HepG2 (cell line): ENCODE data around the gene EIF2S2. TPM values are rescaled to one million over a fixed set of nuclear protein-coding genes. Genes with fewer than 3 reads are reported as not detected.
"Not testable (repeated sequence)": the region's sequence is repeated elsewhere in the genome, so short reads cannot be mapped to it uniquely, and the experiment has no call there.

Source experiments
- ATAC-seq: fragments of 200-7000 bp; cut with Tn5 transposase; 3 replicates; pipeline ENCODE4 v1.9.1; 2020; ENCODE audit warnings: mild to moderate bottlenecking, moderate library complexity
- BruUV-seq: library from RNA; stranded (reverse); fragments of 400-500 nt; replicated peaks from 2 replicates; lab custom pipeline; 2021; lab: Mats Ljungman, UMichigan
- CTCF ChIA-PET: fragments of 300-600 bp; formaldehyde crosslinking; extraction: SDS; loops from one replicate; lab custom pipeline; 2021; ENCODE audit warnings: low total read pairs, inconsistent platforms, low intra/inter-chr PET ratio; lab: Yijun Ruan, JAX
- POLR2A ChIA-PET: fragments of 350-600 bp; sonication (Branson Sonifier 250); formaldehyde crosslinking; loops from one replicate; lab custom pipeline; 2020; ENCODE audit warnings: antibody characterized with exemption, inconsistent platforms; lab: Yijun Ruan, JAX
- DNase-seq: peaks from one replicate; pipeline ENCODE4 v3.0.0-alpha.2; 2015; ENCODE audit warnings: low spot score
- FAIRE-seq: peaks from 3 replicates; lab custom pipeline; 2011; peaks lifted over from hg19 to GRCh38; lab: Jason Lieb, UNC
- H2AFZ ChIP-seq: one replicate; pipeline ENCODE4 v1.6.1; 2011; ENCODE audit warnings: low read length, inconsistent platforms
- H3K27ac ChIP-seq: fragments of 300-600 bp; 3 replicates; pipeline ENCODE4 v1.8.0; 2011; ENCODE audit warnings: mixed run types, mild to moderate bottlenecking, mixed read lengths, low read length, inconsistent platforms; ENCODE audit not compliant: insufficient read depth; ENCODE audit errors: extremely low read length
- H3K27me3 ChIP-seq, 2 experiments: fragments of 200-600 bp in 1 of 2; 2 replicates in 1 of 2; 3 replicates in 1 of 2; pipeline versions ENCODE4 v1.6.0 to v1.8.0; 2011; ENCODE audit warnings: low read length in 2 of 2, mild to moderate bottlenecking in 2 of 2, moderate library complexity in 2 of 2, inconsistent platforms in 1 of 2; ENCODE audit not compliant: insufficient read depth in 2 of 2, control insufficient read depth in 1 of 2
- H3K36me3 ChIP-seq, 2 experiments: fragments of 200-600 bp in 1 of 2; replicated peaks in 1 of 2; 2 replicates in 1 of 2; 3 replicates in 1 of 2; pipeline versions ENCODE4 v1.5.1 to v1.8.0; 2011; ENCODE audit warnings: low read length in 2 of 2, inconsistent platforms in 1 of 2; ENCODE audit not compliant: insufficient read depth in 2 of 2, control insufficient read depth in 1 of 2
- H3K4me1 ChIP-seq: 2 replicates; pipeline ENCODE4 v1.5.1; 2012; ENCODE audit warnings: low read length, inconsistent platforms; ENCODE audit not compliant: insufficient read depth
- H3K4me2 ChIP-seq: 2 replicates; pipeline ENCODE4 v1.6.0; 2011; ENCODE audit warnings: low read depth, low read length, inconsistent platforms
- H3K4me3 ChIP-seq, 3 experiments: fragments of 200-600 bp in 1 of 3; sonication (generic), shearing (Covaris generic) in 1 of 3; replicated peaks in 1 of 3; 2 replicates each; pipeline ENCODE4 v1.5.1; 2011 to 2016; ENCODE audit warnings: low read length in 3 of 3, inconsistent platforms in 2 of 3, low read depth in 2 of 3, mild to moderate bottlenecking in 2 of 3, control low read depth in 1 of 3, mixed read lengths in 1 of 3; ENCODE audit not compliant: insufficient read depth in 1 of 3
- H3K79me2 ChIP-seq: one replicate; pipeline ENCODE4 v1.6.1; 2011; ENCODE audit warnings: low read length, inconsistent platforms; ENCODE audit not compliant: insufficient read depth
- H3K9ac ChIP-seq: 2 replicates; pipeline ENCODE4 v1.6.0; 2011; ENCODE audit warnings: mild to moderate bottlenecking, low read depth, low read length, inconsistent platforms; ENCODE audit not compliant: insufficient read depth
- H3K9me3 ChIP-seq: 2 replicates; pipeline ENCODE4 v1.5.1; 2012; ENCODE audit warnings: mild to moderate bottlenecking, low read length
- H4K20me1 ChIP-seq: 2 replicates; pipeline ENCODE4 v1.6.0; 2011; ENCODE audit warnings: inconsistent platforms, mild to moderate bottlenecking, low read length, moderate library complexity; ENCODE audit not compliant: insufficient read depth
- ARID5B ChIP-seq: IDR thresholded peaks from 2 replicates; pipeline ENCODE4 v1.4.0; 2020; ENCODE audit warnings: mild to moderate bottlenecking, missing genetic modification reagents
- LCORL ChIP-seq, 2 experiments: fragments of 450-650 bp in 1 of 2; sonication (generic) in 1 of 2; formaldehyde crosslinking in 1 of 2; IDR thresholded peaks; 2 replicates each; pipeline versions ENCODE4 v1.5.0 to v1.6.1; 2017 to 2020; ENCODE audit warnings: antibody characterized with exemption in 1 of 2, missing genetic modification reagents in 1 of 2
- MAFF ChIP-seq: IDR thresholded peaks from 2 replicates; pipeline ENCODE4 v1.6.1; 2011; ENCODE audit warnings: low read depth, low read length, improper control_type of control experiment
- MAFK ChIP-seq, 2 experiments: IDR thresholded peaks in 1 of 2; conservative IDR thresholded peaks in 1 of 2; 2 replicates each; pipeline ENCODE4 v1.6.1; 2011; ENCODE audit warnings: improper control_type of control experiment in 2 of 2, low read length in 2 of 2
- NFE2 ChIP-seq: sonication (generic); formaldehyde crosslinking; IDR thresholded peaks from 2 replicates; pipeline ENCODE4 v1.4.0; 2020; ENCODE audit warnings: missing genetic modification reagents
- NFYB ChIP-seq: sonication (generic); formaldehyde crosslinking; IDR thresholded peaks from 2 replicates; pipeline ENCODE4 v1.4.0; 2020; ENCODE audit warnings: missing genetic modification reagents
- NFYC ChIP-seq: IDR thresholded peaks from 2 replicates; pipeline ENCODE4 v1.6.1; 2016; ENCODE audit warnings: missing genetic modification reagents, missing compliant biosample characterization
- ZNF615 ChIP-seq: sonication (generic); formaldehyde crosslinking; IDR thresholded peaks from 2 replicates; pipeline ENCODE4 v1.5.0; 2020; ENCODE audit warnings: mild to moderate bottlenecking, missing genetic modification reagents, borderline replicate concordance
- ZNF709 ChIP-seq: sonication (generic); formaldehyde crosslinking; IDR thresholded peaks from 2 replicates; pipeline ENCODE4 v1.5.0; 2020; ENCODE audit warnings: mild to moderate bottlenecking, missing genetic modification reagents
- ZSCAN31 ChIP-seq: sonication (generic); formaldehyde crosslinking; IDR thresholded peaks from 2 replicates; pipeline ENCODE4 v1.5.0; 2020; ENCODE audit warnings: low read depth, mild to moderate bottlenecking, missing genetic modification reagents
- WGBS: methylation state at CpG from one replicate; pipeline ENCODE4 v1.1.6; 2017; ENCODE audit warnings: low lambda C conversion rate; 5-methylcytosine and 5-hydroxymethylcytosine counted together
- in situ Hi-C: cut with HindIII; loops from 2 replicates; pipeline ENCODE4 v1.10.0; 2017; ENCODE audit warnings: low pct_unique_long_range_greater_than_20kb; ENCODE audit not compliant: extremely low pct_ligation_motif_present
- intact Hi-C: fragments of 100-400 bp; cut with micrococcal nuclease; formaldehyde crosslinking; loops from one replicate; pipeline ENCODE4 v1.10.0; 2022; ENCODE audit not compliant: unreplicated experiment
- polyA plus RNA-seq, 8 experiments: library from polyadenylated mRNA; depleted of rRNA in 3 of 8; stranded (reverse) in 7 of 8; unstranded in 1 of 8; fragments of >200 nt; fragmentation: Illumina TruSeq in 4 of 8; extraction: Trizol in 4 of 8; gene quantifications; 2 replicates each; pipeline versions ENCODE4 v1.2.1 to v1.2.3, GENCODE V29; 2011 to 2016; ENCODE audit warnings: low read depth in 4 of 8, missing spikeins in 1 of 8, mixed read lengths in 1 of 8; ENCODE audit not compliant: insufficient read depth in 1 of 8
- total RNA-seq, 5 experiments: library from RNA; depleted of rRNA; stranded (reverse); fragments of >200 nt; fragmentation: Illumina TruSeq; extraction: Trizol; gene quantifications; 2 replicates each; pipeline ENCODE4 v1.2.3, GENCODE V29; 2016; ENCODE audit warnings: low read depth in 1 of 5
- TF ChIP-seq, protein P1 (sequence below): sonication (generic); formaldehyde crosslinking; IDR thresholded peaks from 2 replicates; pipeline ENCODE4 v1.4.0; 2020; ENCODE audit warnings: mild to moderate bottlenecking, missing genetic modification reagents
- TF ChIP-seq, protein P2 (sequence below): sonication (generic); formaldehyde crosslinking; IDR thresholded peaks from 2 replicates; pipeline ENCODE4 v1.8.0; 2022; ENCODE audit warnings: mild to moderate bottlenecking, missing genetic modification reagents

Gene EIF2S2
- total and polyA plus RNA-seq, 2 of the 13 experiments (the other 11 are each of a cell fraction or from before 2014, with no cell fraction given): 126 to 213 TPM

DNA sequence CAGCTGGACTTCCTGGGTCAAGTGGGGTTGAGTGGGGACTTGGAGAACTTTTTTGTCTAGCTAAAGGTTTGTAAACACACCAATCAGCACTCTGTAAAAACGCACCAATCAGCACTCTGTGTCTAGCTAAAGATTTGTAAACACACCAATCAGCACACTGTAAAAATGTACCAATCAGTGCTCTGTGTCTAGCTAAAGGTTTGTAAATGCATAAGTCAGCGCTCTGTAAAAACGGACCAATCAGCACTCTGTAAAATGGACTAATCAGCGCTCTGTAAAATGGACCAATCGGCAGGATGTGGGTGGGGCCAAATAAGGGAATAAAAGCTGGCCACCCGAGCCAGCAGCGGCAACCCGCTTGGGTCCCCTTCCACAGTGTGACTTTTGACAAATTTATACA lies 40.0 kb upstream of the EIF2S2 start:
- H2AFZ ChIP-seq, in situ Hi-C loops, DNase-seq, H3K4me2 ChIP-seq, intact Hi-C loops, H3K79me2 ChIP-seq, H3K4me3 ChIP-seq, ATAC-seq, H3K36me3 ChIP-seq, H3K27ac ChIP-seq, CTCF ChIA-PET, H3K9ac ChIP-seq, FAIRE-seq, BruUV-seq, H3K4me1 ChIP-seq, H3K9me3 ChIP-seq, H4K20me1 ChIP-seq: not testable (repeated sequence)
- WGBS: 74% methylated on average over 8 of the region's 8 CpGs
- TF ChIP-seq MAFF: 0 out of 2 replicates have a peak, but pooled peaks have one; percentile 24
- TF ChIP-seq NFYC (CRISPR knock-in tag): peak; percentile 46; the same call in 1 of the 2 replicates
- TF ChIP-seq NFYB (CRISPR knock-in tag): peak; percentile 38; the same call in 1 of the 2 replicates
- peak in 1 of 2 experiments; percentile 45; a peak in 3 of 4 replicates for TF ChIP-seq MAFK (conservative IDR thresholded peaks at IDR 0.05 in 1 of 2, IDR thresholded peaks at IDR 0.05 in 1 of 2; ENCODE audit: low read length in 2 of 2)
- POLR2A ChIA-PET: interaction anchor here (1.6 kb wide), 1 partner anchor 40 kb away, joined by 4 read pairs; the partner anchor contains the start of gene EIF2S2
- peaks cover 2 to 23% of the 10 kb centered on the region in 2 experiments; a peak in 4 of 5 replicates for H3K27me3 ChIP-seq

- H4K20me1 ChIP-seq: no peaks in the 10 kb centered on the region
- no peaks in the 10 kb centered on the region for H3K79me2 ChIP-seq
- POLR2A ChIA-PET: no interaction called here
- H3K36me3 ChIP-seq: no peaks in the 10 kb centered on the region
- no peak for DNase-seq
- no peak for ATAC-seq
- no peak overlapping the region for H3K9ac ChIP-seq
- intact Hi-C loops: no loop called here
- 30% methylated on average over 9 of the region's 9 CpGs for WGBS
- CTCF ChIA-PET: no interaction called here
- H3K4me2 ChIP-seq: no peak overlapping the region
- peaks cover 2 to 18% of the 10 kb centered on the region in 2 experiments; a peak in 3 of 5 replicates for H3K27me3 ChIP-seq
- H3K9me3 ChIP-seq: no peaks in the 10 kb centered on the region
- no peak overlapping the region for H2AFZ ChIP-seq
- H3K4me1 ChIP-seq: 0 out of 2 replicates have a peak, but pooled peaks cover 3% of the 10 kb centered on the region
- no peak overlapping the region for H3K4me3 ChIP-seq
- no peak overlapping the region for H3K27ac ChIP-seq
- in situ Hi-C loops: no loop called here
- no TSS peak for BruUV-seq
- no peak for FAIRE-seq
- TF ChIP-seq, protein P1, sequence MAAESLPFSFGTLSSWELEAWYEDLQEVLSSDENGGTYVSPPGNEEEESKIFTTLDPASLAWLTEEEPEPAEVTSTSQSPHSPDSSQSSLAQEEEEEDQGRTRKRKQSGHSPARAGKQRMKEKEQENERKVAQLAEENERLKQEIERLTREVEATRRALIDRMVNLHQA (CRISPR knock-in tag): no peak
- no peak for TF ChIP-seq ZNF615 (CRISPR knock-in tag)
- TF ChIP-seq ARID5B (CRISPR knock-in tag): no peak
- TF ChIP-seq ZNF709 (CRISPR knock-in tag): no peak
- TF ChIP-seq NFE2: no peak
- TF ChIP-seq, protein P2, sequence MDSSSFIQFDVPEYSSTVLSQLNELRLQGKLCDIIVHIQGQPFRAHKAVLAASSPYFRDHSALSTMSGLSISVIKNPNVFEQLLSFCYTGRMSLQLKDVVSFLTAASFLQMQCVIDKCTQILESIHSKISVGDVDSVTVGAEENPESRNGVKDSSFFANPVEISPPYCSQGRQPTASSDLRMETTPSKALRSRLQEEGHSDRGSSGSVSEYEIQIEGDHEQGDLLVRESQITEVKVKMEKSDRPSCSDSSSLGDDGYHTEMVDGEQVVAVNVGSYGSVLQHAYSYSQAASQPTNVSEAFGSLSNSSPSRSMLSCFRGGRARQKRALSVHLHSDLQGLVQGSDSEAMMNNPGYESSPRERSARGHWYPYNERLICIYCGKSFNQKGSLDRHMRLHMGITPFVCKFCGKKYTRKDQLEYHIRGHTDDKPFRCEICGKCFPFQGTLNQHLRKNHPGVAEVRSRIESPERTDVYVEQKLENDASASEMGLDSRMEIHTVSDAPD (CRISPR knock-in tag): no peak
- TF ChIP-seq ZSCAN31: no peak
- no peak for TF ChIP-seq LCORL (IDR thresholded peaks at IDR 0.05)
- no peak for TF ChIP-seq LCORL (CRISPR knock-in tag; IDR thresholded peaks at IDR 0.05)
Observed at GRCh38 chr20:34150306-34151000, 38.4 kb upstream of the EIF2S2 start.
